GM10266 (cell line): ENCODE results near the gene TNS2.

Experiments
- DNase-seq: peaks from one replicate; pipeline ENCODE4 v3.0.0; 2012; ENCODE audit errors: extremely low spot score
- CTCF ChIP-seq: IDR thresholded peaks from 2 replicates; pipeline ENCODE4 v1.5.1; 2012; ENCODE audit warnings: mild to moderate bottlenecking, low read depth; ENCODE audit not compliant: control insufficient read depth, insufficient read depth; ENCODE audit errors: missing control alignments

TNS2 gene

DNA sequence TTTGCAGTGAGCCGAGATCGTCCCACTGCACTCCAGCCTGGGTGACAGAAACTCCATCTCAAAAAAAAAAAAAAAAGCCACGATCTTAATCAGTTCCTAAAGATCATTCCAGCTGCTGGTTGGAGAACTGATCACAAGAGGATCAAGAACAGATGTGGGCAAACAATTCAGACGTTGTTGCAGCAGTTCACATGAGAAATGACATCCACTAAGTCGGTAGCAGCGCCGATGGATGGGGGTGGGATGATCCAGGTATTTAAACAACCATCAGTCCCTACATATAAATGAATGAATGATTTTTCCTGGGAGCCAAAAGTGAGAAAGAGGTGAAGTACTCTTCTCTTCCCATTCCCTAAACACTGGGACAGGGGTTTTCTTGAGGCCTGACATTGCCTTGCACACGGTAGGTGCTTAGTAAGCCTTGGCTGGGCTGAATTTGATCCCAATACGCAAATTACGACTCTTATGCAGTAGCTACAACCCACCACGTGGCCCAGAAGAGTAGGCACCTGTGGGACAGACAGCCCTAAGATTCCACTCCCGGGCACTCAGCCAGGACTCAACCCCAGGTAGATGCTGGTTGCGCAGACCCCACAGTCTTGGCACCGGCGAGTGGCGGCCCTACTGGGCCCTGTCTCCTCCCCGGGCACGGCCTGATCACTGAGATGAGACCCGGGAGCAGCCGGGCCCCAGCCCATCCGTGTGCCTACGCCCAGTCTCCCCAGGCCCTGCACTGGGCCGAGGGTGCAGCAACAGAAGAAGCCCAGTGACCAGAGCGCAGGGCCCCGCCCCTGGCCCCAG is 28.8 kb downstream of the TNS2 start:
- TF ChIP-seq CTCF: no peak
- DNase-seq: no peak

GRCh38 chr12:53079226-53080117 is 29.6 kb downstream of the TNS2 start, which contains the start of gene SPRYD3:
Gene SPRYD3, minus strand, starts transcription at chr12:53079390. Its CDS starts 57 bp downstream, at chr12:53079333.
- DNase-seq: peak; percentile 100
- TF ChIP-seq CTCF: no peak

- no peak for DNase-seq
- TF ChIP-seq CTCF: no peak
These were observed 32.8 kb downstream of the TNS2 start for GRCh38 chr12:53082637-53083175.

DNA sequence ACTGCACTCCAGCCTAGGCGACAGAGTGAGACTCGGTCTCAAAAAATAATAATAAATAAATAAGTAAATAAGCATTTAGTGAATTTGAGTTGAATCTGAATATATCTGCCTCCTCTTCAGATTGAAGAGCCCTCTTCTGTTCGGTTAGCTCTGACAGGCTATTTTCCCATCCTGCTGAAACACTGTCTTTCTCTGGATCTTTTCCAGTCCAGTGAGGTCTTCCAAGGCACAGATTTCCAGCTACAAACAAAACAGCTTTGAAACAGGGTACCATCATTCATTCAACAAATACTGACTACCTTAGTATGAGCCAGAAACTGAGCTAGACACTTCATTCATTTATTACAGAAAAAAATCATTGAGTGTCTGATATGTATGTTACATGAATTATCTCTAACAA is 36.5 kb downstream of the TNS2 start:
- no peak for TF ChIP-seq CTCF

DNA sequence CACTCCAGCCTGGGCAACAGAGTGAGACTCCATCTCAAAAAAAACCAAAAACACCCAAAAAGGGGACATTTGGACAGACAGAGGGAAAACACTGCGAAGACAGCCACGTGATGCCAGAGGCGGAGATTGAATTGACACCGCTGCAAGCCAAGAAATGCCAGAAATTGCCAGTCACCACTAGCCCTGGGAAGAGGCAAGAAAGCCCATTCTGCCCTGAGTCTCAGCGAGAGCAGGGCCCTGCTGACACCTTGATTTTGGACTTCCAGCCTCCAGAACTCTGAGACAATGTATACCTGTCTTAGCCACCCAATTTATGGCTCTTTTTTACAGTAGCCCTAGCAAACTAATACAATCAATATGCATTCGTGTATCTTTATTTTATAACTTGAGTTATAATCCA is 40.2 kb downstream of the TNS2 start:
- DNase-seq: no peak
- no peak for TF ChIP-seq CTCF

More for the DNA sequence above, 36.5 kb downstream of the TNS2 start:
- DNase-seq: no peak

DNA sequence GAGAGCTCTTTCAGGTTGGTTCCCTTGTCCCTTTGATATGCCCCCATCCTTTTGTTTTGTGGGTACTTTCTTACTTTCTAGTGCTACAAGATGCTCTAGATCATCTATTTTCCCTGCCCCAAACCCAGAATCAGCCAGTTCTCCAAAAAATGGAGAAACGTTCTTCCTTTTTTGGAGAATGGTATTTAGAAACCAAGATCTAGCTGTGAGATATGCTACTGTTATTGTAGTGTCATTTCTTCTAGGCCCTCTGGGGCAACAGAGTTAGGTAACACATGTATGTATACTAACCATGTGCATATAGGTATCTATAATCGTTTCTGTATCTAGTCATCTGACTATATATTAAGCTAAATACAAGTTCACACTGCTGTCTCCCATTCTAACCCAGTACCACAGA is 40.7 kb downstream of the TNS2 start:
- TF ChIP-seq CTCF: no peak

More for the DNA sequence above, 40.7 kb downstream of the TNS2 start:
- DNase-seq: no peak
